Testis (tissue), 2 donors: Measurements from ENCODE around the gene HIPK2.

Source experiments
- POLR2A ChIP-seq: fragments of 450-650 bp; IDR thresholded peaks from one replicate; pipeline ENCODE4 v1.6.1; 2017; ENCODE audit warnings: antibody characterized with exemption, mild to moderate bottlenecking, moderate library complexity
- TF ChIP-seq, protein P1 (sequence below), 3 experiments: fragments of 450-650 bp in 2 of 3; fragments of 200-600 bp in 1 of 3; sonication (generic) in 1 of 3; IDR thresholded peaks; one replicate each; pipeline ENCODE4 v1.5.1; 2016 to 2019; ENCODE audit warnings: antibody characterized with exemption in 3 of 3, mild to moderate bottlenecking in 2 of 3, moderate library complexity in 1 of 3

DNA sequence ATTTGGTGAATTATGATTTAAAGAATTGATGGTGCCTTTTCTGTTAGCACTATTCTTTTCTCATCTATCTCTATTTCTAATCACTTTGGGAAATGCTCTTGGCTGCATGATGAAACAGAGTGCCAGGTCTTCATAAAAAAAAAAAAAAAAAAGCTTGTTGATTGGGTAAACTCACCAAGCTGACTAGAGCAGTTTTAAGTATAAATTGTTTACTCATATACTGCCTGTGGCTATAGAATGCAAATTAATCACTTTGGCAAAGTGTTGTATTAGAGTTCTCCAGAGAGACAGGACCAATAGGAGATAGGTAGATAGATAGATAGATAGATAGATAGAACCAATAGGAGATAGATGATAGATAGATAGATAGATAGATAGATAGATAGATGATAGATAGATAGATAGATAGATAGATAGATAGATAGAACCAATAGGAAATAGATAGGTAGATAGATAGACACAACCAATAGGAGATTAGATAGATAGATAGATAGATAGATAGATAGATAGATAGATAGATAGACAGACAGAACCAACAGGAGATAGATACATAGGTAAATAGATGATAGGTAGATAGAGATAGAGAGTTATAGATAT, 31.1 kb upstream of the HIPK2 start:
- TF ChIP-seq, protein P1, sequence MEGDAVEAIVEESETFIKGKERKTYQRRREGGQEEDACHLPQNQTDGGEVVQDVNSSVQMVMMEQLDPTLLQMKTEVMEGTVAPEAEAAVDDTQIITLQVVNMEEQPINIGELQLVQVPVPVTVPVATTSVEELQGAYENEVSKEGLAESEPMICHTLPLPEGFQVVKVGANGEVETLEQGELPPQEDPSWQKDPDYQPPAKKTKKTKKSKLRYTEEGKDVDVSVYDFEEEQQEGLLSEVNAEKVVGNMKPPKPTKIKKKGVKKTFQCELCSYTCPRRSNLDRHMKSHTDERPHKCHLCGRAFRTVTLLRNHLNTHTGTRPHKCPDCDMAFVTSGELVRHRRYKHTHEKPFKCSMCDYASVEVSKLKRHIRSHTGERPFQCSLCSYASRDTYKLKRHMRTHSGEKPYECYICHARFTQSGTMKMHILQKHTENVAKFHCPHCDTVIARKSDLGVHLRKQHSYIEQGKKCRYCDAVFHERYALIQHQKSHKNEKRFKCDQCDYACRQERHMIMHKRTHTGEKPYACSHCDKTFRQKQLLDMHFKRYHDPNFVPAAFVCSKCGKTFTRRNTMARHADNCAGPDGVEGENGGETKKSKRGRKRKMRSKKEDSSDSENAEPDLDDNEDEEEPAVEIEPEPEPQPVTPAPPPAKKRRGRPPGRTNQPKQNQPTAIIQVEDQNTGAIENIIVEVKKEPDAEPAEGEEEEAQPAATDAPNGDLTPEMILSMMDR (IDR thresholded peaks at IDR 0.05) = no peak
- no peak for TF ChIP-seq POLR2A
